BE2C (cell line): Measurements from ENCODE around the gene PEPD.

Experiments used
- DNase-seq: peaks from one replicate; pipeline ENCODE4 v3.0.0-alpha.2; 2020
- H3K27me3 ChIP-seq: fragments of 250-450 bp; sonication (Bioruptor Pico); 2 replicates; pipeline ENCODE4 v1.5.1; 2020; ENCODE audit warnings: mild to moderate bottlenecking
- H3K36me3 ChIP-seq: fragments of 250-450 bp; sonication (Bioruptor Pico); 2 replicates; pipeline ENCODE4 v1.5.1; 2020; ENCODE audit warnings: mild to moderate bottlenecking
- H3K4me1 ChIP-seq: fragments of 250-450 bp; sonication (Bioruptor Pico); 2 replicates; pipeline ENCODE4 v1.5.1; 2020
- H3K4me3 ChIP-seq: 2 replicates; pipeline ENCODE4 v1.5.1; 2011; ENCODE audit warnings: low read depth, low read length
- H3K9me3 ChIP-seq: fragments of 250-450 bp; sonication (Bioruptor Pico); 2 replicates; pipeline ENCODE4 v1.5.1; 2020
- TF ChIP-seq, protein P1 (sequence below): IDR thresholded peaks from 2 replicates; pipeline ENCODE4 v1.5.1; 2012; ENCODE audit warnings: mild to moderate bottlenecking, low read depth, low read length

PEPD gene

DNA sequence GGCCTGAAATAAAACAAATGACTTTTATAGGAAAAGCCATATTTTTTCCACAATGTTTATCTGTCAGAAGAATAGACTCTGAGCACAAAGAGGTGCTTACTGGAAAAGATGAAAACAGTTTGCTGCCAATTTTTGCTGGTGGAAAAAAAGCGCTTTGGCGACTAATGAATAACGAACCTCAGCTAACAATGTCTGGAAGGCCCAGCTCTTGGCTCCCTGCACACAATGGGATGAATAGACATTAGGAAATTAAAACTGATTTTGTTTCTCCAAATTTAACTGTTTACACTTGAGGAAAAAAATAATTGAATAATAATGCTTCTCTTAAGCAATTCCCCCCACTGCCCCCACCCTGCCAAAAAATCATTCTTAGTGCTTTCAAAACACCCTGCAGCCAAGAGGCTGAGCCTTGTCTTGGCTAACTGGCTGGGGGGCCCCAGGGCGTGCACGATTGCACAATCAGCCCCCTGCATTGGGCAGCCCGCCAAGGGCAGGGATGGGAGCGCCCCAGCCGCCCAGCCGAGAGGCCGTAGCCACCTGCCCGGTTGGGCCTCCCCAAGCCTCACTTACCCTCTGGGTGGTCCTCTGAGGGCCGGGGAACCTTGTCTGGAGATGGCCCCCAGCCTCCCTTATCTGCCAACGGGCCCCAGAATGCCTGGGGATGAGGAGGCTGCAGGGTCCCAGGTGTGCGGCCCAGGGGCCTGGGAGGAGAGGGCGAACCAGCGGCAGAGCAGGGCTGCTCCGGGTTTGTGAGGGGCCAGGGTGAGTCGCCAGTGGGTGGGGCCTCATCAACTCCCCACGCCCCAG is 131.3 kb downstream of the PEPD start:
- H3K4me1 ChIP-seq: peaks cover 23% of the 10 kb centered on the region
- DNase-seq: peak; percentile 28

GRCh38 chr19:33389421-33390100 is 132.0 kb downstream of the PEPD start:
- peaks cover 23% of the 10 kb centered on the region for H3K4me1 ChIP-seq
- no peaks in the 10 kb centered on the region for H3K27me3 ChIP-seq
- no peak for DNase-seq
- H3K4me3 ChIP-seq: no peak overlapping the region
- H3K9me3 ChIP-seq: no peaks in the 10 kb centered on the region
- TF ChIP-seq, protein P1, sequence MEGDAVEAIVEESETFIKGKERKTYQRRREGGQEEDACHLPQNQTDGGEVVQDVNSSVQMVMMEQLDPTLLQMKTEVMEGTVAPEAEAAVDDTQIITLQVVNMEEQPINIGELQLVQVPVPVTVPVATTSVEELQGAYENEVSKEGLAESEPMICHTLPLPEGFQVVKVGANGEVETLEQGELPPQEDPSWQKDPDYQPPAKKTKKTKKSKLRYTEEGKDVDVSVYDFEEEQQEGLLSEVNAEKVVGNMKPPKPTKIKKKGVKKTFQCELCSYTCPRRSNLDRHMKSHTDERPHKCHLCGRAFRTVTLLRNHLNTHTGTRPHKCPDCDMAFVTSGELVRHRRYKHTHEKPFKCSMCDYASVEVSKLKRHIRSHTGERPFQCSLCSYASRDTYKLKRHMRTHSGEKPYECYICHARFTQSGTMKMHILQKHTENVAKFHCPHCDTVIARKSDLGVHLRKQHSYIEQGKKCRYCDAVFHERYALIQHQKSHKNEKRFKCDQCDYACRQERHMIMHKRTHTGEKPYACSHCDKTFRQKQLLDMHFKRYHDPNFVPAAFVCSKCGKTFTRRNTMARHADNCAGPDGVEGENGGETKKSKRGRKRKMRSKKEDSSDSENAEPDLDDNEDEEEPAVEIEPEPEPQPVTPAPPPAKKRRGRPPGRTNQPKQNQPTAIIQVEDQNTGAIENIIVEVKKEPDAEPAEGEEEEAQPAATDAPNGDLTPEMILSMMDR: no peak
- H3K36me3 ChIP-seq: peaks cover 16% of the 10 kb centered on the region

More for the DNA sequence above, 131.3 kb downstream of the PEPD start:
- H3K36me3 ChIP-seq: peaks cover 16% of the 10 kb centered on the region
- no peaks in the 10 kb centered on the region for H3K27me3 ChIP-seq
- no peaks in the 10 kb centered on the region for H3K9me3 ChIP-seq
- H3K4me3 ChIP-seq: no peak overlapping the region
- TF ChIP-seq, protein P1: no peak

GRCh38 chr19:33388725-33389420 is 132.7 kb downstream of the PEPD start:
- Histone ChIP-seq H3K4me3 (no peak overlapping the region), H3K9me3 (no peaks in the 10 kb centered on the region; the same call in 1 of the 2 replicates), H3K36me3 (peaks cover 16% of the 10 kb centered on the region), H3K27me3 (no peaks in the 10 kb centered on the region), H3K4me1 (peaks cover 23% of the 10 kb centered on the region)
- DNase-seq: peak; percentile 29
- TF ChIP-seq, protein P1: no peak

GRCh38 chr19:33388231-33388724 is 133.3 kb downstream of the PEPD start:
- H3K4me3 ChIP-seq: no peak overlapping the region
- no peaks in the 10 kb centered on the region for H3K27me3 ChIP-seq
- TF ChIP-seq, protein P1: no peak
- H3K4me1 ChIP-seq: peaks cover 23% of the 10 kb centered on the region
- peaks cover 21% of the 10 kb centered on the region for H3K36me3 ChIP-seq
- no peak for DNase-seq
- no peaks in the 10 kb centered on the region; the same call in 1 of the 2 replicates for H3K9me3 ChIP-seq

DNA sequence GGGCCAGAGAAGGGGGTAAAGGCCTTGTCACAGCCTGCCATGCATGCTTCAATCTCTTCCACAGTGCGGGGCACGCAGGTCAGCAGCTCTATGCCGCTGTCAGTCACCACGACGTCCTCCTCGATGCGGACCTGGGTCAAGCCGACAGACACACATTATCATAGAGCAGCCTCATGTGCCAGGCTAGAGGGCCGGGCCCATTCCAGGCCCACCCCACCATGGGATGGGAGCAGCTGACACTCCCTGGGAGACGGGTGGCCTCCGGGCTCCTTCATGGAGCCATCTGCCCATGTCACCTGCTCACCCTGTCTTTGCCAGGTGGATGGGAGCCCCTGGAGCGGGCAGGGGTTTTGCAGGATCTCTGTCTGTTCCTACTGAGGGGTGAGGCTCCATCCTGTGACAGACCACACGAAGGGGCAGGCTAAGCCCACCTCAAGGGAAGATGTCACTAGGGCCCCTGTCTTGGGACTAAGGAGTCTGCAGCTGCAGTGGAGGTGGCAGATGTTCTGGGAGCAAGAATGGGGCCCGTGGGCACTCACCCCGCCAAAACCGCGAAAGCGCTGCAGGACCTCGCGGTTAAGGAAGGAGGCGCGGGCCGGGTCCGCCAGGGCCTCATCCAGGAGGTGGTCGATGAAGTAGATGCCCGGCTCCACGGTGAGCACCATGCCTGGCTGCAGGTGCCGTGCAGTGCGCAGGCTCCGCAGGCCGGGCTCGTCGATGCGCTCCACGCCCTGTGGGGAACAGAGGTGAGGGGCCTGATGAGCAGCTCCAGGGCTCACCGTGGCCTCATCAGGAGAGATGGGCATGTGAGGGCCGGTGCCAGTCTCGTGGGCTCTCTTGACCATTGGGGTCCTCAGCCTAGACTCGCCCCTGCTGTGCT is 134.0 kb downstream of the PEPD start:
- Histone ChIP-seq H3K27me3 (no peaks in the 10 kb centered on the region), H3K9me3 (no peaks in the 10 kb centered on the region; the same call in 1 of the 2 replicates), H3K4me3 (no peak overlapping the region), H3K36me3 (peaks cover 24% of the 10 kb centered on the region), H3K4me1 (peaks cover 19% of the 10 kb centered on the region)
- no peak for DNase-seq
- TF ChIP-seq, protein P1: no peak
